HG02885 (cell line): ENCODE results near the gene ASTN2.
"Not testable (repeated sequence)": the region's sequence is repeated elsewhere in the genome, so short reads cannot be mapped to it uniquely, and the experiment has no call there.

Experiments used
- ATAC-seq: cut with Tn5 transposase; IDR thresholded peaks from one replicate; pipeline ENCODE4 v1.9.1; 2021; ENCODE audit warnings: mild to moderate bottlenecking; ENCODE audit not compliant: unreplicated experiment, poor library complexity

The ASTN2 gene

GRCh38 chr9:116910201-116910600, 504.7 kb downstream of the ASTN2 start:
- ATAC-seq = no peak

GRCh38 chr9:116907989-116908388, 506.9 kb downstream of the ASTN2 start:
- ATAC-seq = no peak

GRCh38 chr9:116905171-116905588, 509.7 kb downstream of the ASTN2 start:
- no peak for ATAC-seq

GRCh38 chr9:116904165-116904564, 510.7 kb downstream of the ASTN2 start:
- peak; percentile 47 for ATAC-seq

- ATAC-seq = no peak
Measured at GRCh38 chr9:116901260-116901659, 513.6 kb downstream of the ASTN2 start.

GRCh38 chr9:116900543-116900942, 514.3 kb downstream of the ASTN2 start:
- ATAC-seq = no peak

GRCh38 chr9:116900007-116900367, 514.9 kb downstream of the ASTN2 start:
- ATAC-seq = no peak

- ATAC-seq = no peak
Measured at GRCh38 chr9:116899337-116900006, 515.4 kb downstream of the ASTN2 start.

- ATAC-seq = not testable (repeated sequence)
Measured at GRCh38 chr9:116898131-116898530, 516.7 kb downstream of the ASTN2 start.

- no peak for ATAC-seq
Measured at GRCh38 chr9:116897201-116897600, 517.7 kb downstream of the ASTN2 start.

- no peak for ATAC-seq
Measured at GRCh38 chr9:116895961-116896360, 518.9 kb downstream of the ASTN2 start.

GRCh38 chr9:116891424-116891823, 523.4 kb downstream of the ASTN2 start:
- ATAC-seq = no peak

- ATAC-seq = not testable (repeated sequence)
Measured at GRCh38 chr9:116888476-116888875, 526.4 kb downstream of the ASTN2 start.

GRCh38 chr9:116888066-116888465, 526.8 kb downstream of the ASTN2 start:
- ATAC-seq = no peak

GRCh38 chr9:116883676-116884075, 531.2 kb downstream of the ASTN2 start:
- no peak for ATAC-seq

GRCh38 chr9:116877072-116877471, 537.8 kb downstream of the ASTN2 start:
- ATAC-seq = no peak

GRCh38 chr9:116875576-116875975, 539.3 kb downstream of the ASTN2 start:
- ATAC-seq = no peak

- no peak for ATAC-seq
Measured at GRCh38 chr9:116873937-116874914, 540.6 kb downstream of the ASTN2 start.

- no peak for ATAC-seq
Measured at GRCh38 chr9:116873491-116873890, 541.4 kb downstream of the ASTN2 start.

- no peak for ATAC-seq
Measured at GRCh38 chr9:116870566-116870965, 544.3 kb downstream of the ASTN2 start.

- ATAC-seq = no peak
Measured at GRCh38 chr9:116868201-116868600, 546.7 kb downstream of the ASTN2 start.
